ENCODE data around the gene TPP2. TPM values are rescaled to one million over a fixed set of nuclear protein-coding genes. Genes with fewer than 3 reads are reported as not detected.

TPP2 gene
- total RNA-seq, 1 experiment from 2014 or later: 31.6 TPM

DNA sequence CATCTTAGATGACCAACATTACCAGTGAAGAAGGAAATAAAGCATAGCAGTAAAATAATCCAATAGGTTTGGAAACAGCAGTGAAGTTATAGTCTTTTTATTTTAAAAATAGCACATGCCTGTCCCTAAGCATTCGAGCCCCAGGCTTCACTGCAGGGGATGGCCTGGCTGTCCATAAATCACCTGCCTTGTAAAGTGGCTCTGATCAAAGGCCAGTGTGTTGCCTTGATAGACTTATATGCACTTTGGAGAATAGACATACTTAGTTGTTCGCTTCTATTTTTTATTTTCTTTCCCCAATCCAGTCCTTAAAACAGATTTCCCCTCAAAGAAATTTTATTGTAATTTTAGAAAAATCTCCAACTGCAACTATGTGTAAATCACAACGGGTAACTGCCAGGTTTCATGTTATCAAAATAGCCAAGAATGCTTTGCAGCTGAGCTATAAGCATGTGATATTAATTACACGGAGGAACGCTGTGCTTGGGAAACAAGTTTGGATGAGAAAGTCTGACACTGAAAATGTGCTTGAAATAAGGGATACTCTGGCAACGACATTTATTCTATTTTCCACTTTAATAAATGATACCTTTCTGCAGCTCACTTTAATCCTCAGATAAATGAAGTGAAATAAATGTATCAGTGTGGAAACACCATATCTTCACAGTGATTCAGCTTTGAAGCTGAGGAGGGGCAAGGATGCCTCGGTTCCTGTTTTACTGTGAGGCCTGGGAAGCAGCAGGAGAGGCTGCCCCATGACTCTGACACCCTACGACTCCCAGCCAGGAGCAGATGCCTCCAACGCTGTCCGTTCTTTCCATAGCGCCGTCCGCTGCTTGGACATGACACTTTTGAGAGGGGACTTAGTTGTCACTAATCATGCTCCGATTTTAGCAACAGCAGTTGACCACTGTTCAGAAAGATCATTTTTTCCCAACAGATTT lies 103.6 kb downstream of the TPP2 start:
- no peak for DNase-seq (ENCODE audit: low read depth, low spot score)
- Histone ChIP-seq H3K9me3 (ENCODE audit: control insufficient read depth, insufficient read depth, low read depth, low read length) (no peaks in the 10 kb centered on the region), H3K4me1 (ENCODE audit: control insufficient read depth, insufficient read depth, low read length) (no peaks in the 10 kb centered on the region), H3K27ac (ENCODE audit: low read length) (no peak overlapping the region), H3K36me3 (ENCODE audit: control insufficient read depth, insufficient read depth, low read length) (no peaks in the 10 kb centered on the region), H3K4me3 (ENCODE audit: low read depth in 2 of 2, low read length in 2 of 2) (no peak overlapping the region), H3K27me3 (ENCODE audit: control insufficient read depth, insufficient read depth, low read length) (no peaks in the 10 kb centered on the region)
- TF ChIP-seq, protein P1, sequence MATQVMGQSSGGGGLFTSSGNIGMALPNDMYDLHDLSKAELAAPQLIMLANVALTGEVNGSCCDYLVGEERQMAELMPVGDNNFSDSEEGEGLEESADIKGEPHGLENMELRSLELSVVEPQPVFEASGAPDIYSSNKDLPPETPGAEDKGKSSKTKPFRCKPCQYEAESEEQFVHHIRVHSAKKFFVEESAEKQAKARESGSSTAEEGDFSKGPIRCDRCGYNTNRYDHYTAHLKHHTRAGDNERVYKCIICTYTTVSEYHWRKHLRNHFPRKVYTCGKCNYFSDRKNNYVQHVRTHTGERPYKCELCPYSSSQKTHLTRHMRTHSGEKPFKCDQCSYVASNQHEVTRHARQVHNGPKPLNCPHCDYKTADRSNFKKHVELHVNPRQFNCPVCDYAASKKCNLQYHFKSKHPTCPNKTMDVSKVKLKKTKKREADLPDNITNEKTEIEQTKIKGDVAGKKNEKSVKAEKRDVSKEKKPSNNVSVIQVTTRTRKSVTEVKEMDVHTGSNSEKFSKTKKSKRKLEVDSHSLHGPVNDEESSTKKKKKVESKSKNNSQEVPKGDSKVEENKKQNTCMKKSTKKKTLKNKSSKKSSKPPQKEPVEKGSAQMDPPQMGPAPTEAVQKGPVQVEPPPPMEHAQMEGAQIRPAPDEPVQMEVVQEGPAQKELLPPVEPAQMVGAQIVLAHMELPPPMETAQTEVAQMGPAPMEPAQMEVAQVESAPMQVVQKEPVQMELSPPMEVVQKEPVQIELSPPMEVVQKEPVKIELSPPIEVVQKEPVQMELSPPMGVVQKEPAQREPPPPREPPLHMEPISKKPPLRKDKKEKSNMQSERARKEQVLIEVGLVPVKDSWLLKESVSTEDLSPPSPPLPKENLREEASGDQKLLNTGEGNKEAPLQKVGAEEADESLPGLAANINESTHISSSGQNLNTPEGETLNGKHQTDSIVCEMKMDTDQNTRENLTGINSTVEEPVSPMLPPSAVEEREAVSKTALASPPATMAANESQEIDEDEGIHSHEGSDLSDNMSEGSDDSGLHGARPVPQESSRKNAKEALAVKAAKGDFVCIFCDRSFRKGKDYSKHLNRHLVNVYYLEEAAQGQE (IDR thresholded peaks at IDR 0.05; ENCODE audit: insufficient read depth in 1 of 2, low read depth in 2 of 2, low read length in 1 of 2): no peak
- TF ChIP-seq, protein P2, sequence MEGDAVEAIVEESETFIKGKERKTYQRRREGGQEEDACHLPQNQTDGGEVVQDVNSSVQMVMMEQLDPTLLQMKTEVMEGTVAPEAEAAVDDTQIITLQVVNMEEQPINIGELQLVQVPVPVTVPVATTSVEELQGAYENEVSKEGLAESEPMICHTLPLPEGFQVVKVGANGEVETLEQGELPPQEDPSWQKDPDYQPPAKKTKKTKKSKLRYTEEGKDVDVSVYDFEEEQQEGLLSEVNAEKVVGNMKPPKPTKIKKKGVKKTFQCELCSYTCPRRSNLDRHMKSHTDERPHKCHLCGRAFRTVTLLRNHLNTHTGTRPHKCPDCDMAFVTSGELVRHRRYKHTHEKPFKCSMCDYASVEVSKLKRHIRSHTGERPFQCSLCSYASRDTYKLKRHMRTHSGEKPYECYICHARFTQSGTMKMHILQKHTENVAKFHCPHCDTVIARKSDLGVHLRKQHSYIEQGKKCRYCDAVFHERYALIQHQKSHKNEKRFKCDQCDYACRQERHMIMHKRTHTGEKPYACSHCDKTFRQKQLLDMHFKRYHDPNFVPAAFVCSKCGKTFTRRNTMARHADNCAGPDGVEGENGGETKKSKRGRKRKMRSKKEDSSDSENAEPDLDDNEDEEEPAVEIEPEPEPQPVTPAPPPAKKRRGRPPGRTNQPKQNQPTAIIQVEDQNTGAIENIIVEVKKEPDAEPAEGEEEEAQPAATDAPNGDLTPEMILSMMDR (IDR thresholded peaks at IDR 0.05): no peak
- TF ChIP-seq TCF7L2 (IDR thresholded peaks at IDR 0.05; ENCODE audit: low read depth, low read length) (no peak), SIN3A (IDR thresholded peaks at IDR 0.05; ENCODE audit: borderline replicate concordance, insufficient read depth, low read depth, low read length) (no peak), POLR2AphosphoS5 (IDR thresholded peaks at IDR 0.05; ENCODE audit: low read depth, low read length) (no peak)
- BruUV-seq (replicated peaks): no TSS peak
- ChIA-PET CTCF (no interaction called here), POLR2A (no interaction called here)
- intact Hi-C loops (cut with micrococcal nuclease; ENCODE audit: unreplicated experiment) (no loop called here), in situ Hi-C loops (cut with HindIII; ENCODE audit: low pct_unique_long_range_greater_than_20kb, low sequenced_read_pairs) (no loop called here)
- no peak for ATAC-seq

DNA sequence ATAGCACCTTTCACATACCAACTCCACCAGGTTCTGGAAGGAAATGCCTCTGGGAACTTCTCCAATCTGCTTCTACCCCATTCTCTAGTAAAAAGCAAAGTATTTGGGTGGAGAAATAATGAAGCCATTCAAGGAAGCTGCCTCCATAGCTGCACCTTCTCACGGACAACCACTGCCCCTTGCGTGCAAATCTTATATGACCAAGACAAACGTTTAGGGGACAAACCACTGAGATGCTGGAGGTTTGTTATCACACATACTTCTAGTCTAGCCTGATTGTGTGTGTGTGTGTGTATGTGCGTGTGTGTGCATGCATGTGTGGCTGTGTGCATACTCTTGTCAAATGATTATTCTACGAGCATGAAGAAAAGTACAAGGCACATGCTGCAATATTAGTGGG lies 104.5 kb downstream of the TPP2 start:
- DNase-seq (ENCODE audit: low read depth, low spot score) (no peak), ATAC-seq (no peak)
- TF ChIP-seq TCF7L2 (IDR thresholded peaks at IDR 0.05; ENCODE audit: low read depth, low read length) (no peak), POLR2AphosphoS5 (IDR thresholded peaks at IDR 0.05; ENCODE audit: low read depth, low read length) (no peak), SIN3A (IDR thresholded peaks at IDR 0.05; ENCODE audit: borderline replicate concordance, insufficient read depth, low read depth, low read length) (no peak)
- TF ChIP-seq, protein P2 (IDR thresholded peaks at IDR 0.05): no peak
- TF ChIP-seq, protein P1 (IDR thresholded peaks at IDR 0.05; ENCODE audit: insufficient read depth in 1 of 2, low read depth in 2 of 2, low read length in 1 of 2): no peak
- BruUV-seq (replicated peaks): no TSS peak
- ChIA-PET POLR2A (interaction anchor here (0.7 kb wide), 1 partner anchor 25 kb away, joined by 3 read pairs; no protein-coding TSS in a partner anchor), CTCF (no interaction called here)
- Histone ChIP-seq H3K4me1 (ENCODE audit: control insufficient read depth, insufficient read depth, low read length) (no peaks in the 10 kb centered on the region), H3K36me3 (ENCODE audit: control insufficient read depth, insufficient read depth, low read length) (no peaks in the 10 kb centered on the region), H3K27me3 (ENCODE audit: control insufficient read depth, insufficient read depth, low read length) (no peaks in the 10 kb centered on the region), H3K9me3 (ENCODE audit: control insufficient read depth, insufficient read depth, low read depth, low read length) (no peaks in the 10 kb centered on the region), H3K4me3 (ENCODE audit: low read depth in 2 of 2, low read length in 2 of 2) (no peak overlapping the region), H3K27ac (ENCODE audit: low read length) (no peak overlapping the region)
- intact Hi-C loops (cut with micrococcal nuclease; ENCODE audit: unreplicated experiment) (no loop called here), in situ Hi-C loops (cut with HindIII; ENCODE audit: low pct_unique_long_range_greater_than_20kb, low sequenced_read_pairs) (no loop called here)

Data from Panc1 (cell line).